GM12878 (cell line): ENCODE results near the gene CEP76. TPM values are rescaled to one million over a fixed set of nuclear protein-coding genes. Genes with fewer than 3 reads are reported as not detected.
A peak's percentile ranks its signal among the peaks of the same experiment; 100 is the strongest.

Experiments
- ATAC-seq: fragments of 200-7000 bp; cut with Tn5 transposase; 3 replicates; pipeline ENCODE4 v1.9.1; 2020; ENCODE audit warnings: mild to moderate bottlenecking, moderate library complexity
- BruUV-seq: library from RNA; stranded (reverse); fragments of 400-500 nt; replicated peaks from 2 replicates; lab custom pipeline; 2021; lab: Mats Ljungman, UMichigan
- CTCF ChIA-PET: fragments of 300-600 bp; sonication (Branson Sonifier 250); formaldehyde crosslinking; extraction: SDS; loops from one replicate; lab custom pipeline; 2021; ENCODE audit warnings: inconsistent platforms; lab: Yijun Ruan, JAX
- POLR2A ChIA-PET: fragments of 350-600 bp; formaldehyde crosslinking; extraction: SDS; loops from one replicate; lab custom pipeline; 2021; ENCODE audit warnings: inconsistent platforms; lab: Charles Lee
- RAD21 ChIA-PET: fragments of 300-600 bp; sonication (Branson Sonifier 250); formaldehyde crosslinking; loops from one replicate; lab custom pipeline; 2023; ENCODE audit warnings: antibody characterized with exemption; ENCODE audit not compliant: unreplicated experiment; lab: Charles Lee
- SMC1A ChIA-PET: fragments of 300-600 bp; sonication (Branson Sonifier 250); formaldehyde crosslinking; loops from one replicate; lab custom pipeline; 2023; ENCODE audit not compliant: unreplicated experiment, uncharacterized antibody; lab: Charles Lee
- DNase-seq: peaks from one replicate; pipeline ENCODE4 v3.0.0-alpha.2; 2011; ENCODE audit warnings: low read depth, low spot score
- FAIRE-seq: peaks from 3 replicates; lab custom pipeline; 2011; peaks lifted over from hg19 to GRCh38; lab: Jason Lieb, UNC
- H2AFZ ChIP-seq: 2 replicates; pipeline ENCODE4 v1.6.0; 2011; ENCODE audit warnings: low read depth, low read length, control low read depth; ENCODE audit not compliant: control insufficient read depth
- H3K27ac ChIP-seq: 2 replicates; pipeline ENCODE4 v1.5.1; 2011; ENCODE audit warnings: control low read depth; ENCODE audit not compliant: control insufficient read depth, insufficient read depth
- H3K27me3 ChIP-seq, 2 experiments: replicated peaks in 1 of 2; 2 replicates each; pipeline versions ENCODE4 v1.6.0 to v1.6.1; 2011; ENCODE audit warnings: low read length in 1 of 2; ENCODE audit not compliant: control insufficient read depth in 2 of 2, insufficient read depth in 2 of 2
- H3K36me3 ChIP-seq, 2 experiments: 2 replicates each; pipeline ENCODE4 v1.5.1; 2011; ENCODE audit warnings: low read length in 1 of 2; ENCODE audit not compliant: control insufficient read depth in 2 of 2, insufficient read depth in 2 of 2
- H3K4me1 ChIP-seq: 2 replicates; pipeline ENCODE4 v1.6.1; 2011; ENCODE audit warnings: mild to moderate bottlenecking, low read length, moderate library complexity, mixed read lengths; ENCODE audit not compliant: control insufficient read depth, insufficient read depth
- H3K4me2 ChIP-seq: 2 replicates; pipeline ENCODE4 v1.6.0; 2011; ENCODE audit warnings: control low read depth; ENCODE audit not compliant: control insufficient read depth, insufficient read depth
- H3K4me3 ChIP-seq: fragments of 200-600 bp; sonication (generic); 2 replicates; pipeline ENCODE4 v1.5.1; 2016
- H3K79me2 ChIP-seq: 2 replicates; pipeline ENCODE4 v1.6.0; 2011; ENCODE audit warnings: low read length; ENCODE audit not compliant: control insufficient read depth, insufficient read depth
- H3K9ac ChIP-seq: 2 replicates; pipeline ENCODE4 v1.8.0; 2011; ENCODE audit warnings: low read length, control low read depth, mixed read lengths; ENCODE audit not compliant: control insufficient read depth, insufficient read depth
- H3K9me3 ChIP-seq: replicated peaks from 3 replicates; pipeline ENCODE4 v1.5.1; 2011; ENCODE audit warnings: mild to moderate bottlenecking, low read length; ENCODE audit not compliant: control insufficient read depth, insufficient read depth
- H4K20me1 ChIP-seq: 2 replicates; pipeline ENCODE4 v1.6.0; 2011; ENCODE audit not compliant: control insufficient read depth, insufficient read depth
- BRCA1 ChIP-seq: IDR thresholded peaks from 2 replicates; pipeline ENCODE4 v1.6.1; 2011; ENCODE audit warnings: low read depth, low read length, improper control_type of control experiment
- CREB1 ChIP-seq: IDR thresholded peaks from 2 replicates; pipeline ENCODE4 v1.6.1; 2012; ENCODE audit warnings: low read depth, mild to moderate bottlenecking, inconsistent platforms
- EZH2 ChIP-seq: IDR thresholded peaks from 2 replicates; pipeline ENCODE4 v1.6.1; 2012; ENCODE audit warnings: low read depth, mild to moderate bottlenecking, control low read depth, inconsistent platforms, low read length, borderline replicate concordance; ENCODE audit not compliant: control insufficient read depth
- MEF2B ChIP-seq: fragments of 450-650 bp; IDR thresholded peaks from 2 replicates; pipeline ENCODE4 v1.6.1; 2018; ENCODE audit warnings: mild to moderate bottlenecking, moderate library complexity; ENCODE audit not compliant: partially characterized antibody, poor library complexity, severe bottlenecking
- POLR2A ChIP-seq: IDR thresholded peaks from 2 replicates; pipeline ENCODE4 v1.6.1; 2011; ENCODE audit warnings: low read depth, mild to moderate bottlenecking, low read length
- SMAD5 ChIP-seq: IDR thresholded peaks from 2 replicates; pipeline ENCODE4 v1.6.1; 2016; ENCODE audit warnings: antibody characterized with exemption, low read depth
- SRF ChIP-seq, 2 experiments: IDR thresholded peaks; 2 replicates each; pipeline ENCODE4 v1.6.1; 2011; ENCODE audit warnings: low read depth in 2 of 2, low read length in 2 of 2, mild to moderate bottlenecking in 1 of 2, moderate library complexity in 1 of 2
- ZBTB11 ChIP-seq: fragments of 450-650 bp; formaldehyde crosslinking; IDR thresholded peaks from 2 replicates; pipeline ENCODE4 v1.5.0; 2022; ENCODE audit warnings: mild to moderate bottlenecking, missing genetic modification characterization
- WGBS: methylation state at CpG from one replicate; pipeline ENCODE4 v1.1.6; 2016; ENCODE audit warnings: low lambda C conversion rate; ENCODE audit not compliant: insufficient replicate concordance, insufficient coverage; ENCODE audit errors: missing lambda C conversion rate; 5-methylcytosine and 5-hydroxymethylcytosine counted together
- in situ Hi-C: fragments of 300-500 bp; cut with MboI; formaldehyde crosslinking; loops from 9 replicates; pipeline ENCODE4 v1.14.3; 2018; ENCODE audit warnings: mixed read lengths
- intact Hi-C: fragments of 100-400 bp; cut with micrococcal nuclease; formaldehyde crosslinking; loops from one replicate; pipeline ENCODE4 v1.14.2; 2022; ENCODE audit not compliant: unreplicated experiment
- polyA plus RNA-seq, 11 experiments: library from polyadenylated mRNA; depleted of rRNA in 4 of 11; unstranded in 6 of 11; stranded (reverse) in 5 of 11; fragments of >200 nt; fragmentation: Nextera tagmentation in 4 of 11; fragmentation: Illumina TruSeq in 1 of 11; extraction: Ambion mirVana in 4 of 11; extraction: Trizol in 1 of 11; gene quantifications; 1 replicate in 1 of 11; 2 replicates in 10 of 11; pipeline versions ENCODE4 v1.2.1 to v1.2.3, GENCODE V29; 2011 to 2016; ENCODE audit warnings: inconsistent platforms in 2 of 11, missing spikeins in 2 of 11, low read depth in 1 of 11
- total RNA-seq, 4 experiments: library from RNA; depleted of rRNA in 3 of 4; stranded (reverse); fragments of >200 nt in 3 of 4; fragmentation: Illumina TruSeq in 1 of 4; extraction: Trizol in 1 of 4; gene quantifications; 2 replicates each; pipeline versions ENCODE4 v1.2.1 to v1.2.3, GENCODE V29; 2013 to 2021

Gene CEP76
- total and polyA plus RNA-seq, 10 of the 15 experiments (the other 5 are each of a cell fraction or from before 2014, with no cell fraction given): 3.9 to 14.9 (median 13.2) TPM

GRCh38 chr18:12751503-12751884, 49.0 kb upstream of the CEP76 start (continued):
- no peak for TF ChIP-seq ZBTB11
- no peak for TF ChIP-seq SRF (IDR thresholded peaks at IDR 0.05; ENCODE audit: low read depth in 2 of 2, low read length in 2 of 2)
- TF ChIP-seq MEF2B: no peak
- TF ChIP-seq SMAD5: no peak
- no peak for TF ChIP-seq POLR2A
- no peak for TF ChIP-seq EZH2
- TF ChIP-seq, all 136 proteins: peak for 0

DNA sequence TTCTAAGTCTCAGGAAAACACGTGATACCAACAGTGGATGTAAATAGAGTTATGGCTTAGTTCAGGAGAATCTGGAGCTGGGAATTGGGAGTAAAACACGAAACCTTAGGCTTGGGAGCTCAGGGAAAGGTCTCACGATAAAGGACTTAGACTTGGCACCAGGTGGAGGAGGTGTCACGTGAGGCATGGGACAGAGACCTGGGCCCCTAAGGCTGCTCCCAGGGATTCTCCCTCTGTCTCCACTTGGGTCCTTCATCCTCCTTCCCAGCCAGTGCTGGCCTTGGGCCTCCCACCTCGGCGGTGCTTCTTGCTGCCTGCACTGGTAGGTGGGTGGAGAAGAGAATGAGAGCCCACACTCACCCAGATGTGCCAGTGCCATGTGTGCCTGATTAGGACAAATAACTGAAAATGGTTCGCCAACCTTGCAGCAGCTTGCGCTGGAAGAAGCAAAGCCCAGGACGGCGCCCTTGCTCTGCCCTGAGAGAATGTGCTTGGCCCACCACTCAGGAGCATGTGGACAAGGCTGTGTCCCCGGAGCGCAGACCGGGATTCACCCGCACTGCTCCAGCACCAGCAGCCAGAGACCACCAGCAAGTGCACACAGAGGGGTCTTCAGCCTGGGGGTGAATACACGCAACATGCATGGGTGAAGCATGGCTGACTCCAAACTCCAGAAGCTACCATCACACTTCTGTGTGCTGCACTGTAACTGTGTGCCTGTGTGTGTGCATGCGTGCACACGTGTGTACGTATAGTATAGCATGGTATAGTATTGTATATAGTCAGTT, 48.4 kb upstream of the CEP76 start:
- in situ Hi-C loops (no loop called here), intact Hi-C loops (no loop called here)
- no peak for TF ChIP-seq MEF2B
- no peak for TF ChIP-seq BRCA1
- no peak for TF ChIP-seq CREB1
- DNase-seq (no peak), ATAC-seq (no peak), FAIRE-seq (no peak)
- ChIA-PET POLR2A (no interaction called here), CTCF (interaction anchor here (1.2 to 2.2 kb wide), 4 partner anchors 13 to 184 kb away, joined by 3 to 8 read pairs (median 5); no protein-coding TSS in a partner anchor), RAD21 (interaction anchor here (0.9 kb wide), 1 partner anchor 184 kb away, joined by 5 read pairs; no protein-coding TSS in a partner anchor), SMC1A (interaction anchor here (0.7 to 2.9 kb wide), 6 partner anchors 10 to 171 kb away, joined by 3 to 6 read pairs (median 4); no protein-coding TSS in a partner anchor)
- Histone ChIP-seq H2AFZ (peak overlapping the region; percentile 25; the same call in 1 of the 2 replicates), H3K36me3 (no peaks in the 10 kb centered on the region), H4K20me1 (no peaks in the 10 kb centered on the region), H3K79me2 (no peaks in the 10 kb centered on the region), H3K4me3 (no peak overlapping the region), H3K4me2 (no peak overlapping the region), H3K9ac (no peak overlapping the region), H3K9me3 (no peaks in the 10 kb centered on the region), H3K27ac (no peak overlapping the region), H3K4me1 (peaks cover 10% of the 10 kb centered on the region), H3K27me3 (no peaks in the 10 kb centered on the region)
- BruUV-seq: no TSS peak
- 88% methylated on average over 18 of the region's 18 CpGs for WGBS
